Stimulated activated effector memory CD8-positive, alpha-beta T cell treated with anti-CD3 and anti-CD28 coated beads, Interleukin-12 subunit alpha, Interleukin-12 subunit beta, amount 100 ng/mL, for 72 hours (primary cell): ENCODE results near the gene RPA1.
A peak's percentile ranks its signal among the peaks of the same experiment; 100 is the strongest.

Source experiments
- ATAC-seq: fragments of 150-1000 bp; cut with Tn5 transposase; 2 replicates; pipeline ENCODE4 v1.10.0; 2021
- DNase-seq, 2 donors: peaks; one replicate each; pipeline ENCODE4 v3.0.0; 2021 to 2022; ENCODE audit warnings: low spot score in 2 of 2
- H3K27ac Mint-ChIP-seq: one replicate; pipeline ENCODE4 v1.8.0; 2022; ENCODE audit warnings: mild to moderate bottlenecking, mixed read lengths
- H3K36me3 Mint-ChIP-seq: one replicate; pipeline ENCODE4 v1.8.0; 2022; ENCODE audit warnings: mild to moderate bottlenecking, mixed read lengths
- H3K4me1 Mint-ChIP-seq: one replicate; pipeline ENCODE4 v1.8.0; 2022; ENCODE audit warnings: mixed read lengths
- H3K4me3 Mint-ChIP-seq: one replicate; pipeline ENCODE4 v1.8.0; 2022; ENCODE audit warnings: mild to moderate bottlenecking, mixed read lengths
- H3K9me3 Mint-ChIP-seq: one replicate; pipeline ENCODE4 v1.8.0; 2022; ENCODE audit warnings: mixed read lengths

RPA1 gene

DNA sequence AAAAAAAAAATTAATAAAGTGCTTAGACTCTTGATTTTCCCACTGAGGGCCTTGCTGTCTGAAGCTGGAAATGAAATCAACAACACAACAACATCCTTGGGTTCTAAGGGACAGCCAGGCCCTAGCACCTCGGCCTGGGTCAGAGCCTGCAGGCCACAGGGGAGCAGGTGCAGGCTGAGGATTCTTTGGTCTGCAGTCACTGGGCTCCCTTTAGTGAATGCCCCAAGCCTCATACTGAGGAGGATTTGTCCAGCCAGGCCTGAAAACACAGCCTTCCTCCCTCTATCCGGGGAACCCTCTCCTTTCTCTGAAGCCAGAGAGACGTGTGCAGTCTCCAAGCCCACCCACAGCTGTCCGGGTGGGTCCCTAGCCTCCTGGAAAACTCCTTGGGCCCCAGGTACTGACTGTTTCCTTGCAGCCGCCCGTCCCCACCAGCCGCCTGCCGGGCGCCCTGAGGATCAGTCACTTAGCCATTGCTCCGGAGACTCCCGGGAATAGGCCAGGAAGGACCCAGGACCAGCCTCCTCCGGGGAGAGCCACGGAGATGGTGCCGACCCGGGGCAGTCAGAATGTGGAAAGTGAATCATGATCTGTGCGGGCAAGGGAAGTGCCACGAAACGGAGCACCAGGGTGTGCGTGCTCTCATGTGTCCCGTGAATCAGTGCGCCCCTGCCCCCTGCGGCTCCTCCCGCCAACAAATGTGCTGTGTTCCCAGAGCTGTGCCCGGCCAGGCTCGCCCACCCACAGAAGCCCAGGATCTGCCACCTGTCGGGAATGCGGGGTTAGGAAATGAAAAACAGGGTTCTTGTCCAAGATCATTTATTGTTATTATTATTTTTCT is 104.3 kb downstream of the RPA1 start:
- H3K4me1 Mint-ChIP-seq, result no peaks in the 10 kb centered on the region
- H3K36me3 Mint-ChIP-seq, result no peaks in the 10 kb centered on the region
- H3K27ac Mint-ChIP-seq, result no peak overlapping the region
- H3K9me3 Mint-ChIP-seq, result no peaks in the 10 kb centered on the region
- no peak for DNase-seq
- ATAC-seq, result no peak
- H3K4me3 Mint-ChIP-seq, result no peak overlapping the region

DNA sequence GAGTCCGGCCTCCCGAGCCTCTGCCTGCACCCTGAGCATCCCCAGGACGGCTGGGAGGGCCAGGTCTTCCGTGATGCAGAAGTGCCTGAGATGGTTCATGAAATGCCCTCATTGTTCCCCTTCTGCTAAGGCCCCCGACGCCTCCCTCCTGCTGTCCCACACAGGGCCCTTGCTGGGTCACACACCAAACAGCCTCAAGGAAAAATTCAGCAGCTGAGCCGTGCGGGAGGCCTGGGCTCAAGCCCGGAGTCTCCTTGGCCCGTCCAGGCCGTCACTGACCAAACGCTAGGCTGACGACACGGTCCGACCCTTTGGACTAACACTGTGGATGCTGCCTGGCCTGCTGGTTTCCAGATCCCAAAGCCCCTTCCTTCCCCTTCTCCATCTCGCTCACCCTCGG is 105.1 kb downstream of the RPA1 start:
- Mint-ChIP-seq H3K4me3 (no peak overlapping the region), H3K36me3 (no peaks in the 10 kb centered on the region), H3K9me3 (no peaks in the 10 kb centered on the region), H3K4me1 (no peaks in the 10 kb centered on the region), H3K27ac (no peak overlapping the region)
- DNase-seq (no peak), ATAC-seq (no peak)

DNA sequence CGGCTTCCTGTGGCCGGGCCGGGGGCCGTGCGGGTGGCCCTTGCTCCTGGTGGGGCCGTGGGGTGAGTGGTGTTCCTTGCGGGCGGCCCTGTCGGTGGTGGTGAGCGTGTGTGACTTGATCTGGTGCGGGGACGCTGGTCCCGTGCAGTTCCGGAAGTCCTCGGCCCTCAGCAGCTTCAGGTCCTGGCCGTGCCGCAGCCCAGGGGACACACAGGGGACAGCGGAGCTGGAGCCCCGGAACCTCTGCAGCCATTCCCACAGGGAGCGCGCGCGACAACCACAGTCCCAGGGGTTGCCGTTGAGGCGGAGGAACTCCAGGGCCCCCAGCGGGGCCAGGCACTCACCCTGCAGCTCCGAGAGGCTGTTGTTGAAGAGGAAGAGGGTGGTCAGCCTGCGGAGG is 107.0 kb downstream of the RPA1 start:
- Mint-ChIP-seq H3K36me3 (no peaks in the 10 kb centered on the region), H3K27ac (no peak overlapping the region), H3K4me3 (no peak overlapping the region), H3K9me3 (no peaks in the 10 kb centered on the region), H3K4me1 (no peaks in the 10 kb centered on the region)
- ATAC-seq (no peak), DNase-seq (no peak)

DNA sequence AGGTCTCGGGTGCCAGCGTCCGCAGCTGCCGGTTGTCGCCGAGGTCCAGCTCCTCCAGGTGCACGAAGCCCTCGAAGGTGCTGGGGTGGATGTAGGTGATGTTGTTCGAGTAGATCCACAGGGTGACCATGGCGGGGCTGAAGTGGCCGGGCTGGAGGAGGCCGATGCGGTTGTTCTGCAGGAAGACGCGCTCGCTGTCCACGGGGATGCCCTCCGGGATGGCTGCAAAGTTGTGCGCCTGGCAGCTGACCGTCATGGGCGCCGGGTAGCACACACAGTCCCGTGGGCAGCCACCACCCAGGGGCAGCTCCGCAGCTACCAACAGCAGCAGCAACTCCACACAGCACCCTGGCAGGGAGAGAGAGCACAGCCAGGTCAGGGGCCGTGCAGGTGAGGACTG is 107.7 kb downstream of the RPA1 start:
- no peaks in the 10 kb centered on the region for H3K36me3 Mint-ChIP-seq
- H3K4me3 Mint-ChIP-seq, result no peak overlapping the region
- no peak for DNase-seq
- no peak overlapping the region for H3K27ac Mint-ChIP-seq
- H3K9me3 Mint-ChIP-seq, result no peaks in the 10 kb centered on the region
- H3K4me1 Mint-ChIP-seq, result no peaks in the 10 kb centered on the region
- ATAC-seq, result no peak

DNA sequence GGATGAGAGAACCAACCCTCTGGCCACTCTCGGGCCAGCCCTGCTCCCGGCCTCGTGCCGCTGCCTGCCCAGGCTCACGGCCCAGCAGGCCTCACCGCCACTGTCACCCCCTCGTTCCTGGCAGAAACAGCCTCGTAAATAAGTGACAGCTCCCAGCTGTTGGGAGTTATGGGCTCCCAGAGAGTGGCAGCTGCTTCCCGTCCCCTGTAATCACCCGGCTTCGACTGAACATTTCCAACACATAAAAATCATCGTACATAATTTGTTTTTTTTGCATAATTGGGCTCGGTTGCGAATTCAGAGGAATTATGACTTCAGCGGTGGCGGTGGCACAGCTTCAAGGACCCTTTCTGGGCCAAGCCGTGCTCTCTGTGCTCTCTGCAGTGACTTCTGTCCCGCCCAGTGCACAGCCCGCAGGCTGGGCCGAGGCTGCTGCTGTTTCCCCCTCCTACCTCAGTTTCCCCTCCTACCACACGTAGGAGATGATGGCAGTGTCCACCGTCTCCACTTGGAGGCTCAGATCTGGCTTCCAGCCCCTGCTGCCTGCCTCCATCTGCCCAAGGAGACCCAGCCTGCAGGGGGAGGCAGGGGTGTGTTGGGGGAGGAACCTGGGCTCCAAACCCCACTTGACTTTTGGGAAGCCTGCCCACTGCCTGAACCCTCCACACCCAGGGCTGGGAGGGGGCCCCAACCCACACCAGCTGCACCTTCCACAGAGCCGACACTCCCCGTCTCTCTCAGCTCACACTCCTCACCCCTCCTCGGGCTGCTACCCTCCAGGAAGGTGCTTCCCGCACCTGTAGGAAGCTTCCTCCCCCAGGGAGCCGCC is 110.4 kb downstream of the RPA1 start:
- DNase-seq, result no peak
- Mint-ChIP-seq H3K4me1 (no peaks in the 10 kb centered on the region), H3K4me3 (no peak overlapping the region), H3K36me3 (no peaks in the 10 kb centered on the region), H3K9me3 (no peaks in the 10 kb centered on the region), H3K27ac (no peak overlapping the region)
- no peak for ATAC-seq

DNA sequence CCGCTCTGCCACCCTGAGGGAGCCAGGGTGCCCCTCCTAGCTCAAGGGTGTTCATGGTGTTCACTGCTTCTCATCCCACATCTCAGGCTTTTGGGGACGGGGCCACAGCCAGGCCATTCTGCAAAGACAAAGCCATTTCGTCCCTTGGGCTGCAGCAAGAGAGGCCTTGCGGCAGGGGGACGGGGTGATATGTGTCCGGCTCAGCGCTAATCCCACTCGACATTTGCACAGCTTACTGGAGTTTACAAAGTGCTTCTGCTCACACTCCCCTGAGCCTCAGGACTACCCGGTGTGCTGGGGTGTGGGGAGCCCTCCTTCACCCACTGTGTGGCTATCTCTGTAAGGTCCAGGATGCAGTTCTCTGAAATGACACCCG is 111.0 kb downstream of the RPA1 start:
- Mint-ChIP-seq H3K4me3 (no peak overlapping the region), H3K36me3 (no peaks in the 10 kb centered on the region), H3K9me3 (no peaks in the 10 kb centered on the region), H3K27ac (no peak overlapping the region), H3K4me1 (no peaks in the 10 kb centered on the region)
- no peak for ATAC-seq
- DNase-seq, result no peak

DNA sequence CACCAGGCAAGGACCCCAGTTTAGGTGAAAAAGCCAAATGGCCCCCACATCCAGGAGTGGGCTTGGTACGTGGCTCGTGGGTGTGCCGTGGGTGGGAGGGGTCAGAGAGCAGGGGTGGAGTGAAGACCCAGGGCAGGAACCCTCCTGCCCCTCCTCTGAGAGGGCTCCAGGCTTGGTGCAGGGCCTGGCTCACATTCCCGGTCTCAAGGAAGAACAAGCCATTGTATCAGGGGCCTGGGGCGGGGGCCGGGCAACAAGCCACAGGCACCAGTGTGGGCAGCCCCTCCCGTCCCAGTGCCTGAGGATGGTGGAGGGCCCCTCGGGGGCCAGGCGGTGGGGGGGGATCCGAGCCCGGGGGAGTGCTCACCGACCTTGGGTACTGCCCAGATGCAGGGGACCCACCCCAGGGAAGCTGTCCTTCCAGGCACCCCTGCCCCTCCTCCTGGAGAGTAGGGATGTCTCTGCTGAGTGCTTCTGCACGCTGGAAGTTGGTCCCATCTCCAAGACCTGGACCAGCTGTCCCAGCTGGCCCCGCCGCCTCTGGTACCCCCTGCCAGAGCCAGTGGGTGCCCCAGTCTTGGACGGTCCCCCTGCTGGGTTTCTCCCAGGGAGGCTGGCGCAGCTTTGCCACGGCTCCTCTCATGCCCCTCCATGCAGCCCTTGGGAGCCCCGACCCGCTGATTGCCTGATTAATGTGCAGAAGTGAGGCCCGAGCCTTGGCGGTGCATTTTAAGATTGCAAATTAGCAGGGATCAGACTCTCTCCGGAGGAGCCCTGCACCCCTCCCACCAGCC is 111.7 kb downstream of the RPA1 start:
- Mint-ChIP-seq H3K4me1 (peaks cover 4% of the 10 kb centered on the region), H3K27ac (no peak overlapping the region), H3K4me3 (no peak overlapping the region), H3K9me3 (no peaks in the 10 kb centered on the region), H3K36me3 (no peaks in the 10 kb centered on the region)
- ATAC-seq (no peak), DNase-seq (no peak)

DNA sequence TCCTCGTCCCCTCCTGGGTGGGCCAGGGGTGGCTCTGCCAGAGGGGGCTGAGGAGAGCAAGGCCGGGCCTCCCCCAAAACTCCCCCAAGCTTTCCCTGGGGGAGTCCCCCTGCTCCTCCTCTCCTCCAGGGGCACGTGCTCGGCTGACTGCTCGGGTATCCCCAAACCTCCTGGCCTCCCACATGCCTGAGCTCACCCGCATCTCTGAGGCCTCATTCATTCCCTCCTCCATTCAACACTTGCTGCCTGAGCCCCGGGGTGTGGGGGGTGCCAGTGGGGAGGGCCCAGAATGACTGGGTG is 112.2 kb downstream of the RPA1 start:
- Mint-ChIP-seq H3K36me3 (no peaks in the 10 kb centered on the region), H3K4me1 (peaks cover 8% of the 10 kb centered on the region), H3K9me3 (no peaks in the 10 kb centered on the region), H3K27ac (no peak overlapping the region), H3K4me3 (no peak overlapping the region)
- ATAC-seq (no peak), DNase-seq (no peak)

DNA sequence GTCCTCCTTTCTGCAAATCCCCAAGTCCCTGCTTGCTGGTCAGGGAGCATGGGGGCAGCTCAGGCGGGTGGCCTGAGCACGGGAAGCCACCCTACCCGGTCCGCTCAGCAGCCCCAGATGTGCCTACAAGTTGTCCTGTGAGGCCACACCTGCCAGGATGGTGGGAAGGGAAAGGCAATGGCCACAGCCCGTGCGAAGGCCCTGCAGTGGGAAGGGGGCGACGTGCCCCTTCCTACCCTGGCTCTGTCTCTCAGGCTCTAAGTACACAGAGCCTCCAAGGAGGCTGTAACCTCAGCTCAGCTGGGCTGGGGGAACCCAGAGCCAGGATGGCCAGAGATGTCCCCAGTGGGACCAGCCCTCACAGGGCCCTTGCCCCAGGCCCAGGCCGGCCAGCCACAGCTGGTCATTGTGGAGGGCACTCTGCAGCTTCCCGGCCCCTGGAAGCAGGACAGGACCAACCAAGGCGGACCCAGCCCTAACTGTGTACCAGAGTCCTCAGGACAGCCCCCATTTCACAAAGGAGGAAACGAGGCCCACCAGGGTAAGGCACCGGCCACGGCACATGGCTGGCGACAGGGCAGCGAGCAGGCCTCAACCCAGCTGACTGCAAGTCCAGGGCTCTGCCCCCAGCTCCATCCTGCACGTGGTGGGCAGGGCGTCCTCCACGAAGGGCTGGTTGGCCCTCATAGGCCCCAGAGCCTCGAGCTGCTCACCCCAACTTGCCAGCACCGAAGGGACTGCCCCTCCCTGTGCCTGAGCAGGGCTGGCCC is 113.0 kb downstream of the RPA1 start:
- Mint-ChIP-seq H3K4me1 (peaks cover 8% of the 10 kb centered on the region), H3K27ac (no peak overlapping the region), H3K36me3 (no peaks in the 10 kb centered on the region), H3K9me3 (no peaks in the 10 kb centered on the region), H3K4me3 (no peak overlapping the region)
- DNase-seq (no peak), ATAC-seq (no peak)

DNA sequence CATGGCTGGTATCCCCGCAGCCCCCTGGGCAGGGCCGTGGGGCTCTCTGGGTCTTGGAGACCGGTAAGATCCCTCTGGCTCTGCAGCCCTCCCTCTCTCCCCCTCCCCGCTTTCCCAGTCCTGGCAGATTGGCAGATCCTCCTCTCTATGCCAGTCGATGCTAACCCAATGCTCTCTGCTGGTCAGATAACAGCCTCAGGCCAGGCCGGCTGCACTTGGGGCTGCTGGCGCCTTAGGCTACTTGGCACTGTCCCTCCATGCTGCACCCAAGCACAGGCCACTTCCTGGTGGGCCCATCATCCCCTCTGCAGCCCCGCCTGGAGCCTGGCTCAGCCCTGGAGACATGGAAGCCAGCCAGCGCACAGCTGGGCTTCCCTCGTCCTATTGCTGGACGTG is 113.6 kb downstream of the RPA1 start:
- Mint-ChIP-seq H3K4me3 (no peak overlapping the region), H3K36me3 (no peaks in the 10 kb centered on the region), H3K27ac (no peak overlapping the region), H3K4me1 (peaks cover 8% of the 10 kb centered on the region), H3K9me3 (no peaks in the 10 kb centered on the region)
- DNase-seq (no peak), ATAC-seq (no peak)

DNA sequence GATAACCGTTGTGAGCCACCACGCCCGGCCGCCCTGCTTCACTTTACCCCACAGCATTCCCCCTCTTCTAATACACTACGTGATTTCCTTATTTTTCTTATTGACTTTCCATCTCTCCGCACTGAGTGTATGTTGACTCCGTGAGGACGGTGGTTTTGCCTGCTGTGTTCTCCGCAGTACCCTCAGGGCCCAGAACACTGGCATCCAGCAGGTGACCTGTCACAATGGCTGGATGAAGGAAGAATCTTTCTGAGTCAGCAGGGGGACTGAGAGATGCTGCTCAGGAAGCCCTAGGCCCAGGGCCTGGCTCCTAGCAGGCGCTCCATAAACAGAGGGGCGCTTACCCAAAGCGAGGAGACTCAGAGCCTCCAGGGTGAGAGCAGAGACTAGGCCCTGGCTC is 115.8 kb downstream of the RPA1 start:
- DNase-seq (no peak), ATAC-seq (no peak)
- Mint-ChIP-seq H3K4me3 (no peak overlapping the region), H3K36me3 (no peaks in the 10 kb centered on the region), H3K9me3 (no peaks in the 10 kb centered on the region), H3K27ac (peak overlapping the region; percentile 35), H3K4me1 (peaks cover 8% of the 10 kb centered on the region)

DNA sequence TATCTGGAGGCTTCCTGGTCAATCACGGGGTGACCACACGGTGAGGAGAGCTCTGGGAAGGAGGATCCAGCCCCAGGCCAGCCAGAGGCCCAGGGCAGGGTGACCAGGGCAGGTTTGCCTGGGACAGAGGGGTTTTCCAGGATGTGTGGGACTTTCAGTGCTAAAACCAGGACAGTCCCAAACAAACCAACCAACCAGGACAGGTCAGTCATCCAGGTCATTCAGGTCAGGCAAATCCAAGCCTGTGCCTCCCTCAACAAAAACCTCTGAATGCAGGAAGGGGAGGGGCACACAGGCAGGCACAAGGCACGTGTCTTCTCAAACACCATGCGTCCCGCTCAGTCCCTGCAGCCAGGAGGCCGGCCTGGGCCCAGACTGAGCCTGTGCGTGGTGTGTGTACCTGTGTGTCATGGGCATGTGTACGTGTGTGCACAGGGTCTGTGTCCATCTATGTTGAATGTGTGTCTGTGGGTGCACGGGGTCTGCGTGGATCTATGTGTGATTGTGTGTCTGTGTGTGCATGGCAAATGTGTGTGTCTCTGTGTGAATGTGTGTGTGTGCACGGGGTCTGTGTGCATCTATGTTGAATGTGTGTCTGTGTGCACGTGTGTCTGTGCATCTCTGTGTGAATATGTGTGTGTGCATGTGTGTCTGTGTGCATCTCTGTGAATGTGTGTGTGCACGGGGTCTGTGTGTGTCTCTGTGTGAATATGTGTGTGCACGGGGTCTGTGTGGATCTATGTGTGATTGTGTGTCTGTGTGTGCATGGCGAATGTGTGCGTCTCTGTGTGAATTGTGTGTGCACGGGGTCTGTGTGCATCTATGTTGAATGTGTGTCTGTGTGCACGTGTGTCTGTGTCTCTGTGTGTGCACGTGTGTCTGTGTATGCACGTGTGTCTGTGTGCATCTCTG is 116.5 kb downstream of the RPA1 start:
- ATAC-seq (no peak), DNase-seq (no peak)
- no peaks in the 10 kb centered on the region for H3K36me3 Mint-ChIP-seq
- H3K4me1 Mint-ChIP-seq, result peaks cover 8% of the 10 kb centered on the region
- H3K27ac Mint-ChIP-seq, result peak overlapping the region; percentile 35
- no peaks in the 10 kb centered on the region for H3K9me3 Mint-ChIP-seq
- H3K4me3 Mint-ChIP-seq, result no peak overlapping the region

DNA sequence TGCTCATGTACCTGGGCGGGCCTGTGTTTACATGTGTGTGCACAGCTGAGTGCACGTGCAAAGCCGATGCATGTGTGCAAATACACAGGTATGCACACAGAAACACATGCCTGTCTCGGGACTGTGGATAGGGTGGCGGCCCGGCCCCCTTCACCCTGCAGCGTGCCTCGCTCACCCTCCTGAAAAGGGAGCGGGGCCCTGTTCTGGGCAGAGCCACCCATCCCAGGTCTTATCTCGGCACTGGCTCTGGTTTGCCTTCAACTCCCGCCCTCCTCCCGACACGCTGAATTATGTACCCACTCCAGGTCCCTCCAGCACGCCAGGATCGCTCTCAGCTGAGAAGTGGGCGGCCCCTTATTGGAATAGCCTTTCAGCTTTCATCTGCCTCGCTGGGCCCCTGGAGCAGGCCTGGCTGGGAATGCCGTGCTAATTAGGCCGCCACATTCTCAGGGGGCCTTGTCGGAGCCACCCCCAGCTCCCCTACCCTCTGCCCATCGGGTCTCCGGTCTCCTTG is 117.5 kb downstream of the RPA1 start:
- Mint-ChIP-seq H3K9me3 (no peaks in the 10 kb centered on the region), H3K4me1 (peaks cover 8% of the 10 kb centered on the region), H3K4me3 (no peak overlapping the region), H3K27ac (no peak overlapping the region), H3K36me3 (no peaks in the 10 kb centered on the region)
- DNase-seq, result no peak
- ATAC-seq, result no peak
